ENCODE data around the gene PREB. TPM values are rescaled to one million over a fixed set of nuclear protein-coding genes. Genes with fewer than 3 reads are reported as not detected.
"Not testable (repeated sequence)": the region's sequence is repeated elsewhere in the genome, so short reads cannot be mapped to it uniquely, and the experiment has no call there.

The PREB gene, protein sequence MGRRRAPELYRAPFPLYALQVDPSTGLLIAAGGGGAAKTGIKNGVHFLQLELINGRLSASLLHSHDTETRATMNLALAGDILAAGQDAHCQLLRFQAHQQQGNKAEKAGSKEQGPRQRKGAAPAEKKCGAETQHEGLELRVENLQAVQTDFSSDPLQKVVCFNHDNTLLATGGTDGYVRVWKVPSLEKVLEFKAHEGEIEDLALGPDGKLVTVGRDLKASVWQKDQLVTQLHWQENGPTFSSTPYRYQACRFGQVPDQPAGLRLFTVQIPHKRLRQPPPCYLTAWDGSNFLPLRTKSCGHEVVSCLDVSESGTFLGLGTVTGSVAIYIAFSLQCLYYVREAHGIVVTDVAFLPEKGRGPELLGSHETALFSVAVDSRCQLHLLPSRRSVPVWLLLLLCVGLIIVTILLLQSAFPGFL
- total RNA-seq = 20.8 TPM

DNA sequence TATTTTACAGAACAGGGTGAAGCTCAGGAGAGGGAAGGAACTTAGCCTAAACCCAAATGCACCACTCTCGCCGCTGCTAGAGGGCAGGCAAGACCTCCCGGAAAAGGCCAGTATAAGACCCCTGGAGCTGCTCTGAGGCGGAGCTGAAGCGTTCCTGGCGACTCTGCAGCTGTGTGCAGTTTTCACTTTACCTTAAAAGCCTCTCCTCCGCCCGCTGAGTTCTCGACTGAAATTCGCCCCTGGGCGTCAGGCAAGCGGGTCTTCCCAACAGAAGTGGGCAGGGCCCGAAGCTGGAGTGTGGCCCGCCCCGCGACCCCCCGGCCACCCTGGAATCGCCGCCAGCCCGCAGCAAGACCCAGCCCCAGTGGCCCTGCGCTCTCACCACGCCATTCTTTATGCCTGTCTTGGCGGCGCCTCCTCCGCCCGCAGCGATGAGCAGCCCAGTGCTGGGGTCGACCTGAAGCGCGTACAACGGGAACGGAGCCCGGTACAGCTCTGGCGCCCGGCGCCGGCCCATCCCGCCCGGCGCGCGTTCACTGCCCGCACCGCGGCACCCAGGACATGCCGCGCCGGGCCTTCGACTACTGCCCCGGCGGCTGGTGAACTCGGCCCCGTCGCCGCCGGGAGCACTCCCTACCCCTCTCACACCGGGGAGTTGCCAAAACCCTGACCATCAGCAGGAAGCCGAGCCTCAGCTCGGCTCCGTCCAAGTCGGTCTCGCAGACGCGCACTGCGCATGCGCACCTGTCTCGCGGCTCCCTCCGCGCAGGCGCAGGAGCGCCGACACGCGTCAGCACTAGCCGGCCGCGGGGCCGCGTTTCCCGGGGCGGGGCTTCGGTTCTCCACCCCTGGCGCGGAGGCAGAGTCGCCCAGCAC is at the start of gene PREB:
PREB (minus strand) TSS at position 732 of the 876 bp plus-strand sequence; CDS start at position 517, 215 bp downstream.
- no peak for FAIRE-seq

DNA sequence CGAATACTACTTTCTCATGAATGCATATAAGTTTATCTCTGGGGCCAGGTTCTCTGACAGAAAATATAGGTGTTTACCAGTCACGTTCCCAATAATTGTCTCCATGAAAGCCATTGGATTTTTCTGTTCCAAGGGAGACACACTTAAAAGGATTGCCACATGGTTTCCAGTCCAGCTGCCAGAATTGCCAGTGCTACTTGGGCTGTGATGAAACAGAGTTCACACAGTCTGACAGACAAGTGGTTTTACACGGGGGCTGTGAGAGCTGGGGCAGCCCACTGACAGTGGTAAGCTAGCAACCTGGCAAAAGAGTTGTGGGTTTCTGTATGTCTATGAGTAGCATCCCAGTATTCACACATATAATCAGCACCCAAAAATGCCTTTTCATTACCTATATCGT is 49.7 kb upstream of the PREB start:
- FAIRE-seq = no peak
- DNase-seq (ENCODE audit: low spot score in 2 of 2) = no peak

More for the DNA sequence above, at the start of gene PREB:
- DNase-seq (ENCODE audit: low spot score in 2 of 2) = peak; percentile 97 to 98

DNA sequence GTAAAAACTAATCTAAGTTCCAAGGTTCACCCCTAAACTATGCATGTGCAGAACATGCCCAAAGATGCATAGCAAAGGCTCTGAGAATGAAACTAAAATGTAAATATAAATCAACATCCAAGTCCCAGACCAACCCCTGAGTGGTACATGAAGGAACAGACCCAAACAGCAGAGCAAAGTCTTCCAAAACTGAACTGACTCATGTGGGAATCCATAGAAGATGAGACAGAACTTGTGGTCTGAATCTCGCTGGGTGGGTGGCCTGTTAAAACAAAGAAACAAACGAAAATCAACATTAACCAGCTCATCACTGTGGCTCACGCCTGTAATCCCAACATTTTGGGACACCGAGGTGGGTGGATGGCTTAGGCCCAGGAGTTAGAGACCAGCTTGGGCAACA is 47.9 kb upstream of the PREB start:
- DNase-seq (ENCODE audit: low spot score in 2 of 2) (no peak), FAIRE-seq (no peak)

DNA sequence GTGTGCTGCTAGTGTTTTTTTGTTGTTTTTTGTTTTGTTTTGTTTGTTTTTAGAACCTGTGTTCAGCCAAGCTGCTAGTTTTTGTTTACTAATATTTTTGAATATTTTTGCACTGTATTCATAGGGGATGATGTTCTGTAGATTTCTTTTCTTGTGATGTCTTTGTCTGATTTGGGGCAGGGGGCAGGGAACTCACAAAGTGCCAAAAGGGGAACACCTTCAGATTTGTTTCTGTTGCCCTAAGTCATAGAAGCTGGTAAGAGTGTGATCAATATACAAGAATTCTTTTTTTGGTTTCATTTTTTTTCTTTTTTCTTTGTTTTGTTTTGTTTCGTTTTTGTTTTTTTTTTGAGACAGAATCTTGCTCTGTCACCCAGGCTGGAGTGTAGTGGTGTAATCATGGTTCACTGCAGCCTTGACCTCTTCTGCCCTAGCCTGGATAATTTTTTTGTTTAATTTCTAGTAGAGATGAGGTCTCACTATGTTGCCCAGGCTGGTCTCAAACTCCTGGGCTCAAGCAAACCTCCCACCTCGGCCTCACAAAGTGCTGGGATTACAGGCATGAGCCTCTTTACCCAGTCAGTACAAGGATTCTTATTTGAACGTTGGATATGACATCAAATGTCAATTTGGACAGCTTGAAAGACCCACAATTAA is 45.0 kb upstream of the PREB start:
- DNase-seq (ENCODE audit: low spot score in 2 of 2) (no peak), FAIRE-seq (no peak)

DNA sequence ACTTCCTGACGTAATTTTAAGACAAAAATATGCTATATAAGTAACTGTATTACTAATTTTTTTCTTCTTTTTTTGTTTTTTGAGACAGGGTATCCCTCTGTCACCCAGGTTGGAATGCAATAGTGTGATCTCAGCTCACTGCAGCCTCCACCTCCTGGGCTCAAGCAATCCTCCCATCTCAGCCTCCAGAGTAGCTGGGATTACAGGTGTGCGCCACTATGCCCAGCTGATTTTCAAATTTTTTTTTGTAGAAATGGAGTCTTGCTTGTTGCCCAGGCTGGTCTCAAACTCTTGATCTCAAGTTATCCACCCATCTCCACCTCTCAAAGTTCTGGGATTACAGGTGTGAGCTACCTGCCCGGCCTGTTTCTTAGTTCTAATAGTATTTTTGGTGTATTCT is 44.0 kb upstream of the PREB start:
- DNase-seq (ENCODE audit: low spot score in 2 of 2) (no peak), FAIRE-seq (no peak)

DNA sequence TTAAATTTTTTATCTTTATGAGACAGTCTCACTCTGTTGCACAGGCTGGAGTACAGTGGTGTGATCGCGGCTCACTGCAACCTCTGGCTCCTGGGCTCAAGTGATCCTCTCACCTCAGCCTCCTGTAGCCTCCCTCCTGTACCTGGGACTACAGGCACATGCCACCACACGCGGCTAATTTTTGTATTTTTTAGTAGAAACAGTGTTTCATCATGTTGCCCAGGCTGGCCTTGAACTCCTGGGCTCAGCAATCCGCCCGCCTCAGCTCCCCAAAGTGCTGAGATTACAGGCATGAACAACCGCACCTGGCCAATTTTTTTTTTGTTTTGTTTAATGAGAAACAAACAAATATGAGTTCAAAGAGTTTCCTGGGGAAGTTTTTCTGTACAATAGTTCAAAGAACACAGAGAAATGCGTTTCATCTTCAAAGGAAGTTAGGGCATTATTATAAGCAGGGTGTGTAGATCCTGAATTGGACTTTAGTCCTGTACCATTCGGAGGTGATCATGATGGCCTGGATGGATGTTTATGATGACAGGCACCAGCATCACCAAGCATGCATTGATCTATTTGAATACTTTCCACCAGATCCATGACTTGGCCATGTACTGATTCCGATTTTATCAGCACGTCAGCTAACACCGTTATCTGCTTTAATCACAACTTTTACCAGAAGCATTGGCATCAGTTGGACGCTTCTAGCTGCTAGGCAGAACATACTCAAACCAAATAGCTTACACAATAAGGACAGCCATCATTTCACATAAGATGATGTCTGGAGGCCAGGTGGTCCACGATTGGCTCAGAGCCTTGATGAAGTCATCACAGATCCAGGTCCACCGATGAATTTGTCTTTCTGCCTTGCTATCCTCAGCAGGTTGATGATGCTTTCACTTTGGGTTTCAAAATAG is 43.3 kb upstream of the PREB start:
- DNase-seq (ENCODE audit: low spot score in 2 of 2) (no peak), FAIRE-seq (no peak)

DNA sequence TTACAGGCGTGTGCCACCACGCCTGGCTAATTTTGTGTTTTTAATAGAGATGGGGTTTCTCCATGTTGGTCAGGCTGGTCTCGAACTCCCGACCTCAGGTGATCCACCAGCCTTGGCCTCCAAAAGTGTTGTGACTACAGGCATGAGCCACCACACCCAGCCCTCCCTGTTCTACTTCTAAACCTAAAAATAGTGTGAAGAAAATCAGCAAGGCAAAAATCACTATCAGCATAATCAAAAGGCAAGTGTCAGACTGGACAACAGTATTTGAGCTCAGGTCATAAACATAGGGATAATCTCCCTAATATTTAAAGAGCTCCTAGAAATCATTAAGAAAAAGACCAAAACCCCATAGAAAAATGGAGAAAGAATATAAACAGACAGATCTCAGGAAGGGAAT is 41.3 kb upstream of the PREB start:
- not testable (repeated sequence) for FAIRE-seq; DNase-seq (ENCODE audit: low spot score in 2 of 2)

DNA sequence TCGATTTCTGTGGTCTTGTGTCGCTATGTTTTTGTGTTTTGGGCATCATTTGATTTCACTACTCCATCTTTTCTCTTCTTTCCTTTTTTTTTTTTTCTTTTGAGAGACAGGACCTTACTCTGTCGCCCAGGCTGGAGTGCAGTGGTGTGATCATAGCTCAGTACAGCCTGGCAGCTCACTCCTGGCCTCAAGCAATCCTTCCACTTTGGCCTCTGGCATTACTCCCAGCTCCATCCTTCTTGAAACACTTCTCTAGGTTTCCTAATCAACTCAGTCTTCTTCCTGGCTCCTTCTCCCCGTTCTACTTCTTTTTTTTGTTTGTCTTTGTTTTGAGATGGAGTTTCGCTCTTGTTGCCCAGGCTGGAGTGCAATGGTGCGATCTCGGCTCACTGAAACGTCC is 40.9 kb upstream of the PREB start:
- FAIRE-seq = no peak
- DNase-seq (ENCODE audit: low spot score in 2 of 2) = no peak

DNA sequence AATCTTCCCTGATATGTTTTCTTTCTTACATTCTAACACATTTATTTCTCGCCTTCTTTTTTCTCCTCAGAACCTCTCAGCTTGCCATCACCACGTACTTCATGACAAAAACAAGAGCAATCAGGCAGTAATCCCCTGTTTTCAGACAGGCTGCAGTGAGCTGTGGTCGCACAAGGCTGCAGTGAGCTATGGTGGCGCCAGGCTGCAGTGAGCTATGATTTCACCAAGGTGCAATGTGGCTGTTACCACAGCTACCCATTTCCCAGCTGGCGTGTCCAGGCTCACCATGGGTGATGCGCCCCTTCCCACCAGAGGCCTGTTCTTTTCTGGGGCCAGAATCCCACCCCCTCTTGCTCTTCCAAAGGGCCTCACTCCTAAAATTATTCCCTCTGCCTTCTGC is 40.2 kb upstream of the PREB start:
- FAIRE-seq (no peak), DNase-seq (ENCODE audit: low spot score in 2 of 2) (no peak)

DNA sequence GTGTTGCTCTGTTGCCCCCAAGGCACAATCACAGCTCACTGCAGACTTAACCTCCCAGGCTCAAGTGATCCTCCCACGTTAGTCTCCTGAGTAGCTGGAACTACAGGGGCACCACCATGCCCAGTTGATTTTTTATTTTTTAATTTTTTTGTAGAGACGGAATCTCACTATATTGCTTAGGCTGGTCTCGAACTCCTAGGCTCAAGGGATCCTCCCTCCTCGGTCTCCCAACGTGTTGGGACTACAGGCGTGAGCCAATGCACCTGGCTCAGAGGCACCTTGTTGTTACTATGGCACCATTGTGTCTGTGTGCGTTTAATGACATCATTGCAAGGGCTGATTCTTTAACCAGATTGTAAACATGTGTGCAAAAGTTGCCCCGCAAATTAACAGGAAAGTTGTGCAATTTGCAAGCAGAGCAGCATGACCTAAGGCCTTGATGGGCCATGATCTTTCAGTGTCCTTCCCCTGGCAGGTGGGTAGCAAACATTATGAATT is 37.0 kb upstream of the PREB start:
- DNase-seq (ENCODE audit: low spot score in 2 of 2) (no peak), FAIRE-seq (no peak)

DNA sequence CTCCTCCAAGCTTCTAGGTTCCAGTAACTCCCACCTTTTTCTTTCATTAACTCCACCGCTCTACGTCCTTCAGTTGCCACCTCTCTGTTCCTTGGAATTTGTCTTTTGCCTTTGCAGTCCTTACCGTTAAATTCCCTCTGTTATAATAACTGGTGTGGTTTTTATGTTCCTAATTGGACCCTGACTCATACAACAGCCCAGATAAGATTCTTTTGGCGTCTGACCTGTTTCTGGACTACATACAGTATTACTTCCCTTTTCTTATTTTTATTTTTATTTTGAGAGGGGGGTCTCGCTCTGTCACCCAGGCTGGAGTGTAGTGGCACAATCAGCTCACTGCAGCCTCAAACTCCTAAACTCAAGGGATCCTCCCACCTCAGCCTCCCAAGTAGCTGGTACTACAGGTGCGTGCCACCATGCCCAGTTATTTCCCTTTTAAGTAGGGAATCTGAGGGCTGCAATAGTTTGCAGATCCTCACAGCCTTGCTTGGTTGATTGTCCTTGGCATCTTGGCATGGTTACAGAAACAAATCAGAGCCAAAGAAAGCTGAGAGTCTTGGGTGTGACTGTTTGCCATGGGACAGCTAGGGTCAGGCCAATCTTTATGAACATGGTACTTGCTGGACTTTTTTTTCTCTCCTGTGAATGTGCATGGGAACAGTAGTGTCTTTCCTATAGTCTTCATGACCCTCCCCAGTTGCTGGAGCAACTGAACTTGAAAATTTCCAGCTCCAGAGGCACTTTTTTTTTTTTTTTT is 36.3 kb upstream of the PREB start:
- FAIRE-seq (no peak), DNase-seq (ENCODE audit: low spot score in 2 of 2) (no peak)

DNA sequence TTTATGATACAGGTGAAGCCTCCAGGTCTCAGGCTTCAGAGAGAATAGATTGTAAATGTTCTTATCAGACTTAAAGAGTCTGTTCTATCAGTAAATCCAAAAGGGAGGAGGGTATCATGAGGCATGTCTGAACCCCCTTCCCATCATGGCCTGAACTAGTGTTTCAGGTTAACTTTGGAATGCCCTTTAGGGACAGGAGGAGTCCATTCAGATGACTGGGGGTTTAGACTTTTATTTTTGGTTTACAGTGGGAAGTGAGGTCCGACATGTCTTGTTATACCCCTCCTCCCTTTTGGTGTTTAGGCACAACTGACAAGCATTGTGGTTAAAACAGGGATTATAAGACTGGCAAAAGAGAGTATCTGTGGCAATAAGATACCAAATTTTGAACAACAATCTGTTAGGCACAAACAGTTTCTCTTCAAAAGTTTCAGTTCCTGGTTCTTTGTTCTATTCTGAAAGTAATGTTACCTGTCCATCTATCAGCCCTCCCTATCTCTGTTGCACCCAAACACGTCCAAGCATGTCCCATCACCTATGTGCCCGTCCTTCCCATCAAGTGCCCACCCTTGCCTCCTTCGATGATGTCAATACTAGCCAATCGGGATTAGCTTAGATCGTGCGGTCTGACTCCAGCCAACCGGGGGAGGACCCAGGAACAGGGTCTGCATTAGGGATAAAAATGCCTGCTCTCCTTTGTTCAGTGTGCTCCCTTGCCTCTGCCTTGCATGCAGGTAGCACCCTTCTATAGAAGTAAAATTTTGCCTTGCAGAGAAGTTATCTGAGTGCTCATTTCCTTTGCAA is 30.7 kb upstream of the PREB start:
- FAIRE-seq = no peak
- DNase-seq (ENCODE audit: low spot score in 2 of 2) = no peak

DNA sequence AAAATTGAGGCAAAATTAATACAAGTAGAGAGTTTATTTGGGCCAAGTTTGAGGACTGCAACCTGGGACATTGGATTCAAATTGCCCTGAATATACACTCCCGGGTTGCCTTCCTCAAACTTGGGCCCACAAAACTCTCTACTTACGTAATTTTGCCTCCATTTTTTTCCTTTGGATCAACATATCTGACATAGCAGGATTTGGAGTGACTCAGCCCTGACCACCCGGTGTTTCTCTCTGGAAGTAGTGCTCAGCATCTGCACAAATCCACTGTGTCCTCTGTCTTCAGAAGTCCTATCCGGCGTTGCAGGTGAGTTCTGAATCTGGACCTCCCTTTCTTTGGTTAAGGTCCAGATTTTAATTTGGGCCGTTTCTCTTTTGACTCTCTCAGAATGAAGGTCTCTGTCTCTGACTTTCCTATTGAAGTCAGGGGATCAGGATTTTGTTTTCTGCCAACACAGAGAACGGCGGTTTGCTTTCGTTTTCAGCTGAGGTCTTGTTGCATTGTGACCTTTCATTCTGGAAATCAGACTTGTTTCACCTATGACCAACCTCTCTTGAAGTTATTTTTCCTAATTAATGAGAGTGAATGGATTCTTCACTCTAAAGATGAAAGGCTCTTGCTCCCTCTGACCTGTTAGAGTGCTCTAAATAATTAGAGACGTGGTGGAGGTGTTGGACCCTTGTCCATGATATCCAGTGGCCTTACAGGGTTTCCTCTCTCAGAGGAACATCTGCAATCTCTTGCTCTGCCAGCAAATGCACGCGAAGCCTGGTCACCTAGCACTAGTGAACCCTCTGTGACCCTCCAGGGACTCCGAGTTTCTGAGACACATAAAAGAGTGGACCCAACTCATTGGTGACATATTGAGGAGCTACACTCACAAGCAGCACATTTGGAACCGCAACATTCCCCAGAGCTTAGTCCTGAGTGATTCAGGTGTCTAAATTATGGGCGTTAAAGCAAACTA is 28.0 kb upstream of the PREB start:
- FAIRE-seq = no peak
- DNase-seq (ENCODE audit: low spot score in 2 of 2) = no peak

DNA sequence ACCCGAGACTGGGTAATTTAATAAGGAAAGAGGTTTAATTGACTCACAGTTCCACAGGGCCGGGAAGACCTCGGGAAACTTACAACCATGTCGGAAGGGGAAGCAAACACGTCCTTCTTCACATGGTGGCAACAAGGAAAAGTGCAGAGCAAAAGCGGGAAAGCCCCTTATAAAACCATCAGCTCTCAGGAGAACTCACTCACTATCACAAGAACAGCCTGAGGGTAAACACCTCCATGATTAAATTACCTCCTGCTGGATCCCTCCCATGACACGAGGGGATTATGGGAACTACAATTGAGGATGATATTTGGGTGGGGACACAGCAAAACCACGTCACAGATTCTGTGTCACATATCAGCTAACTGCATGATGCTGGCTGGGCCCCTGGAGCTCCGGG is 25.8 kb upstream of the PREB start:
- no peak for FAIRE-seq
- no peak for DNase-seq (ENCODE audit: low spot score in 2 of 2)

DNA sequence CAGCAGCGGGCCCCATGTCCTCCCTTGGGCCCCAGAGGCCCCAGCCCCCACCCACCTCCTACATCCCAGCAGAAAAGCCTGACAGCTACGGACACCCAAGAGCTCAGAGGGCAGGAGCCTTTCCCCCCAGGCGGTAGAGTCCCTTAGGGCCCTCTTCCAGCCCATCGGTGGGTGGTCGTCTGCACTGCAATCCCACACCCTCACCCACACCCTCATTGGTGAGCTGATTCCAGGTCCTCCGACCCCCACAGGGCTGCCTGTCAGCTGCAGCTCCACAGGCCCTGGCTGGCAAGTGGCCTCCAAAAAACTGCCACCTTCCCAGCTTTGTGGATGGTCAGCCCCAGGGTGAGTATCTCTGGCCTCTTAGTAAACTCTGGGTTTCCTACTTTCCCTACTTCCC is 24.8 kb upstream of the PREB start:
- FAIRE-seq (no peak), DNase-seq (ENCODE audit: low spot score in 2 of 2) (no peak)

DNA sequence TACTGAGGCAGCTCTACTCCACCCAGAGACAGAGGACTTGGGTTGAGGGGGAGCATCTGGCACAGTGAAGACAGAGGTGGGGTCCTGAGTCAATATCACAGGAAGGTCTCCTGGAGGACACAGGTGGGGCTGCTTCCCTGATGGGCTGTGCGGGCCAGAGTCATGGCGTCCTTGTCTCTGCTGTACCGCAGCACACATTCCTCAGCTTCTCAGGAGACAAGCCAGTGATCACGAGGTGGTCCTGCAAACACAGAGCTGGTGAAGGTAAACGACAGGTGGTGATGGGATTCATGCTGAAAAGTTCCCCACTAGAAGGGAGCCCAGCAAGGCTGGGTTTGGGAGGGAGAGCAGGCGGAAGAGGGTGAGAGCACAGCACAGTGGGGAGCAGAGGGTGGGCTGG is 24.0 kb upstream of the PREB start:
- DNase-seq (ENCODE audit: low spot score in 2 of 2) (no peak), FAIRE-seq (no peak)

DNA sequence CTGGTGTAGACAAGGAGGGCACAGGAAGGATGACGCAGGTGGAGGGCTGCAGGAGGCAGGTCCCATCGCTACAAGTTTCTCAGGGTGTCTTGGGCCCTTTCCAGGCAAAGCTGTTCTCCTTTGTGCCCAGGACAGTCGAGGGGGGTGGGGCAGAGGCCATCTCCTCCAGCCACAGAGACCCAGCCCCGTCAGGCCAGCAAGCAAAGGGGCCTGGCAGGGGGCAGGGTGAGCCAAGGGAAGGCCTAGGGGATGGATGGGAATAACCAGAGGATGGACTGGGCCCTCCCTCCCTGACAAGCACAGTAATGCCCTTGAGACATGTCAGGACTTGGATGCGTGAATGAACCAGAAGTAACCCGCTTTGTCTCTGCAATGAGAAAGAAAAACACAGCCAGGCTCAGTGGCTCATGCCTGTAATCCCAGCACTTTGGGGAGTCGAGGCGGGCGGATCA is 20.7 kb upstream of the PREB start:
- DNase-seq (ENCODE audit: low spot score in 2 of 2) (no peak), FAIRE-seq (no peak)

Measured in frontal cortex (tissue), 4 donors.